Activated naive CD4-positive, alpha-beta T cell treated with anti-CD3 and anti-CD28 coated beads for 36 hours (primary cell): ENCODE measurements around the gene GARS1. TPM values are rescaled to one million over a fixed set of nuclear protein-coding genes. Genes with fewer than 3 reads are reported as not detected.

Experiments
- CTCF ChIA-PET: fragments of 350-600 bp; sonication (Branson Sonifier 250); formaldehyde crosslinking; loops from one replicate; lab custom pipeline; 2021; ENCODE audit warnings: antibody characterized with exemption; lab: Charles Lee
- DNase-seq: peaks from one replicate; pipeline ENCODE4 v3.0.0-alpha.2; 2020
- H3K27ac Mint-ChIP-seq: one replicate; pipeline ENCODE4 v1.8.0; 2021; ENCODE audit warnings: mild to moderate bottlenecking, mixed read lengths
- H3K27me3 Mint-ChIP-seq: one replicate; pipeline ENCODE4 v1.8.0; 2021; ENCODE audit warnings: low read depth, mixed read lengths
- H3K36me3 Mint-ChIP-seq: one replicate; pipeline ENCODE4 v1.8.0; 2021; ENCODE audit warnings: low read depth, mixed read lengths
- H3K4me1 Mint-ChIP-seq: one replicate; pipeline ENCODE4 v1.8.0; 2021; ENCODE audit warnings: low read depth, mixed read lengths
- H3K4me3 Mint-ChIP-seq: one replicate; pipeline ENCODE4 v1.8.0; 2021; ENCODE audit warnings: mild to moderate bottlenecking, moderate library complexity, mixed read lengths
- H3K9me3 Mint-ChIP-seq: one replicate; pipeline ENCODE4 v1.8.0; 2021; ENCODE audit warnings: mixed read lengths
- intact Hi-C: fragments of 100-400 bp; cut with micrococcal nuclease; formaldehyde crosslinking; loops from one replicate; pipeline ENCODE4 v1.15.1; 2023
- total RNA-seq, 2 experiments: library from RNA; stranded (reverse); gene quantifications; one replicate each; pipeline ENCODE4 v1.2.3, GENCODE V29; 2021

The GARS1 gene
- total RNA-seq, 2 experiments from 2014 or later: 367 to 385 TPM

GRCh38 chr7:30661926-30662325 is 67.2 kb downstream of the GARS1 start:
- Mint-ChIP-seq H3K9me3 (no peaks in the 10 kb centered on the region), H3K27ac (no peak overlapping the region), H3K36me3 (no peaks in the 10 kb centered on the region), H3K4me3 (no peak overlapping the region), H3K4me1 (no peaks in the 10 kb centered on the region), H3K27me3 (no peaks in the 10 kb centered on the region)
- intact Hi-C loops: no loop called here
- DNase-seq: no peak
- CTCF ChIA-PET: interaction anchor here (0.6 to 2.9 kb wide), 3 partner anchors 38 to 494 kb away, joined by 3 to 19 read pairs (median 7); no protein-coding TSS in a partner anchor

DNA sequence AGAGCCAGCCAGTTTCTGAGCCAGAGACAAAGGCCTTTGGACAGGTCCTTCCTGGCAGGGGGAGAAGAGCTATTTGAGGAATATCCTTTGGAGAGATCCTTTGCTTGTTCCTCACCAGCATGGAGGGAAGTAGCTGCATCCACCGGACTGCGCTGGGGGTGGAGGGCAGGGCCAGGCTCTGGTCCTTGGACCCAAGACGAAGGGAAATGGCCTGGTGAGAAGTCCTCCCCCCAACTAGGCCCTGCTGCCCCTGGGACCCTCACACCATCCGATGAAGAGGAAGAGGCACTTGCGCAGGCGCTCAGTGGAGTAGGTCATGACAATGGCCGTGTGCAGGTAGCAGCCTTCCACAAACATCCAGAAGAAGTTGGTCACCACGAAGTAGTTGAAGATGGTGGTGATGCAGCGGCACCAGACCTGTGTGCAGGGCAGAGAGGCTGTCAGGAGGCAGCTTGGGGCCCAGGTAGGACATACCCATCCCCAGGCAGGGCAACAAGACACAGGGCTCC is 67.8 kb downstream of the GARS1 start:
- Mint-ChIP-seq H3K27me3 (no peaks in the 10 kb centered on the region), H3K36me3 (no peaks in the 10 kb centered on the region), H3K27ac (no peak overlapping the region), H3K4me3 (no peak overlapping the region), H3K9me3 (no peaks in the 10 kb centered on the region), H3K4me1 (no peaks in the 10 kb centered on the region)
- CTCF ChIA-PET: interaction anchor here (0.7 to 2.9 kb wide), 5 partner anchors 9 to 98 kb away, joined by 3 to 19 read pairs (median 6); no protein-coding TSS in a partner anchor
- intact Hi-C loops: no loop called here
- no peak for DNase-seq

- no peak for DNase-seq
- intact Hi-C loops: no loop called here
- Mint-ChIP-seq H3K4me3 (no peak overlapping the region), H3K4me1 (no peaks in the 10 kb centered on the region), H3K9me3 (no peaks in the 10 kb centered on the region), H3K27me3 (no peaks in the 10 kb centered on the region), H3K27ac (no peak overlapping the region), H3K36me3 (no peaks in the 10 kb centered on the region)
- CTCF ChIA-PET: interaction anchor here (1.1 to 2.9 kb wide), 6 partner anchors 8 to 99 kb away, joined by 3 to 19 read pairs (median 4); partner anchors contain the start of gene CRHR2
Observed at GRCh38 chr7:30663414-30663813, 68.7 kb downstream of the GARS1 start.

DNA sequence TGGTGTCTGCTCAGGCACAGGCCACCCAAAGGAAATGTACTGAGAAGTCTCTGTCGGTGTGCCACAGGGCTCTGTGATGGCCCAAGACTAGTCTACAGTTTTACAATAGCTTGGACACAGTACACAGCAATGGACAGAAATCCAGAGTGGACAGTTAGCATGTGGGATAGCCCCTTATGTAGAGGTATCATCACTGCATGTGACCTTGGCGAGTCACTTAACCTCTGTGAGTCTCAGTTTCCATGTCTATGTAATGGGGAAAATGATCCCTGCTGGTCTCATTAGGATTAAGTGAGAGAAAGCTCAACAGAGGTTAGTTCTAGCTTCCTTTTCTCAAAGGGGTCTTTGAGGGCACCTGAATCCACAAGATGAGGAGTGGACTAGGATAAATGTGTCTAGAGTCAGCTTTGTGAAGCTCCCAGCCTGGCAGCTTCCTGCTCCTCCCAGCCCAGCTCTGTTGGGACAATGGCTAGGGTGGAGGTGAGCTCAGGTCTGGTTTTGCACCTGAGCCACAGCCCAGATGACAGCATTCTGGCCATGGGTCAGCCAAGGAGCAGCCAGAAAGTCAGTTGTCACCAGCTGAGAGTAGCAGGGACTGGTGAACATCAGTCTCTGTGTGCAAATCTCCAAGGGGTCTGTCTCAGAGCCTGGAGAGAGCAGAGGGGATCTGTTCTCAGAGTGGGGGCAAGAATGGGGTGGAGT is 69.7 kb downstream of the GARS1 start:
- no peak overlapping the region for H3K4me3 Mint-ChIP-seq
- CTCF ChIA-PET: interaction anchor here (0.5 to 2.9 kb wide), 5 partner anchors 19 to 99 kb away, joined by 3 to 19 read pairs (median 6); partner anchors contain the start of gene CRHR2
- H3K9me3 Mint-ChIP-seq: no peaks in the 10 kb centered on the region
- H3K27ac Mint-ChIP-seq: no peak overlapping the region
- no peak for DNase-seq
- no peaks in the 10 kb centered on the region for H3K36me3 Mint-ChIP-seq
- intact Hi-C loops: no loop called here
- no peaks in the 10 kb centered on the region for H3K27me3 Mint-ChIP-seq
- H3K4me1 Mint-ChIP-seq: no peaks in the 10 kb centered on the region

- H3K4me1 Mint-ChIP-seq: no peaks in the 10 kb centered on the region
- H3K27me3 Mint-ChIP-seq: no peaks in the 10 kb centered on the region
- intact Hi-C loops: no loop called here
- no peaks in the 10 kb centered on the region for H3K9me3 Mint-ChIP-seq
- no peak overlapping the region for H3K27ac Mint-ChIP-seq
- DNase-seq: no peak
- no peak overlapping the region for H3K4me3 Mint-ChIP-seq
- CTCF ChIA-PET: interaction anchor here (0.5 to 1.3 kb wide), 2 partner anchors 27 to 45 kb away, joined by 3 read pairs; no protein-coding TSS in a partner anchor
- H3K36me3 Mint-ChIP-seq: no peaks in the 10 kb centered on the region
Observed at GRCh38 chr7:30665043-30665442, 70.4 kb downstream of the GARS1 start.

DNA sequence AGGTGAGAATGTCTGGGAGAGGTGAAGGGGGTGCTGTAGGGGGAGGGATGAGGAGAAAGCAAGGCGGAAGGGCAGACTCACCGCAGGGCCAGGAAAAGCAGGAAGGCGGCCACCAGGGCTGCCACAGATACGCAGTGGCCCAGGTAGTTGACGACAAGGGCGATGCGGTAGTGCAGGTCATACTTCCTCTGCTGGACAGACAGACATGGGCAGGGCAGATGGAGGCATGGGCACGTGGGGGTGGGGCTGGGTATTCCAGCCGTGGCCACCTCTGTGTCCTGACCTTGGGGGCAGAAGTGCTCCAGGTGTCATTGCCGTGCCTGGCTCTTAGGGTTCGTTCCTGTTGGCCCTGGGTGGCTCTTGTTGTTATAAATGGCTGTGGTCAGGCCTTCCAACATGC is 70.8 kb downstream of the GARS1 start:
- H3K27ac Mint-ChIP-seq: no peak overlapping the region
- DNase-seq: no peak

GRCh38 chr7:30667172-30667571 is 72.5 kb downstream of the GARS1 start:
- Mint-ChIP-seq H3K27ac (no peak overlapping the region), H3K4me1 (no peaks in the 10 kb centered on the region), H3K9me3 (no peaks in the 10 kb centered on the region), H3K4me3 (no peak overlapping the region), H3K27me3 (peaks cover 2% of the 10 kb centered on the region), H3K36me3 (no peaks in the 10 kb centered on the region)
- intact Hi-C loops: no loop called here
- DNase-seq: no peak
- CTCF ChIA-PET: interaction anchor here (1.4 to 2.3 kb wide), 2 partner anchors 16 to 72 kb away, joined by 3 to 6 read pairs; partner anchors contain the start of gene CRHR2

More for the DNA sequence above, 70.8 kb downstream of the GARS1 start:
- H3K4me1 Mint-ChIP-seq: no peaks in the 10 kb centered on the region
- CTCF ChIA-PET: no interaction called here
- intact Hi-C loops: no loop called here
- no peak overlapping the region for H3K4me3 Mint-ChIP-seq
- H3K27me3 Mint-ChIP-seq: no peaks in the 10 kb centered on the region
- no peaks in the 10 kb centered on the region for H3K9me3 Mint-ChIP-seq
- H3K36me3 Mint-ChIP-seq: no peaks in the 10 kb centered on the region

DNA sequence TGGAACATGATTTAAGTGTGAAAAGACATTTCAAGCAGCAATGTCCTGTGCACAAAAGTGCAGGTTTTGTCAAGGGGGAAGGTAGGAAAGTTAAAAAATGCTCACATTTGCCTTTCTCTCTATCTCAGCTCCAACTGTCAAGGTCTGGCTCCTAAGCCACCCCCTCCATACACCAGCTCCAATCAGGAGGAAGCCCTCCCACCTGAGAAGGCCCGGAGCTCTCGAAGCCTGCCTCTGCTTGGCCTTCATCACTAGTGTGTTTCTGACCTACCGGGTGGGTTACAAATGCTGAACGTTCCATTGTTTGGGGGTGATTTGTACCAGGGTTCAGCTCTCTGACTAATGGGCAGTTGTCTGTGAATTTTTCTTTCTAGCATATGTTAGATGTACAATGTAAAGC is 73.4 kb downstream of the GARS1 start:
- no peak for DNase-seq
- Mint-ChIP-seq H3K4me3 (no peak overlapping the region), H3K9me3 (no peaks in the 10 kb centered on the region), H3K4me1 (no peaks in the 10 kb centered on the region), H3K27me3 (peaks cover 2% of the 10 kb centered on the region), H3K36me3 (no peaks in the 10 kb centered on the region), H3K27ac (no peak overlapping the region)
- intact Hi-C loops: no loop called here
- CTCF ChIA-PET: interaction anchor here (1.0 to 2.3 kb wide), 3 partner anchors 15 to 72 kb away, joined by 3 to 6 read pairs (median 3); partner anchors contain the start of gene CRHR2

DNA sequence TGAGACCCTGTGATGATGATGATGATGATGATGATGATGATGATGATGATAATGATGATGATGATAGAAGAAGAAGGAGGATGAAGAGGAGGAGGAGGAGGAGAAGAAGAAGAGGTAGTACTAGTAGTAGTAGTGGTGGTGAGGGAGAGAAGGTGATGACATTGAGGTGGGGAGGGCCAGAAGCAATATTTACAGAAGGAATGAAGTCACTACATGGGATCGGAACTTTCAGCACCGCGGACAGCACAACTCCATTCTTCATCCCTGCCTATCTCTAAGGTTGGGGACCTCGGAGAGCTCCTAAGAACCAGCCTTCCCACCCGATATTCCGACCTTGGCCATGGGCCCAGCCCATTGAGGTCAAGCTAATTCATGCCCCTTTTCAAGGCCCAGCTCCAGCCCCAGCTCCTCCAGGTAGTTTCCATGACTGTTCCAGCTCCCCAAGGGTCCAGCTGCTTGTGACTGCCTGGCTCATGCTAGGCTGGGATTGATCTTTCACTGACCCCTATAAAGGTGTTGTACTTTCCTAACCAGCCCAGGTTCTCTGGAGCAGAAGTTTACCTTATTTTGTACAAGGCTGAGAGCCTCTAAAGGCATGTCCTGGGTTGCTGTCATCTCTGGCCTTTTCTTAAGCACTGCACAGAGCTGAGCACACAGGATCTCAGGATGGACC is 77.3 kb downstream of the GARS1 start:
- Mint-ChIP-seq H3K4me3 (no peak overlapping the region), H3K27ac (no peak overlapping the region), H3K27me3 (peaks cover 9% of the 10 kb centered on the region), H3K9me3 (no peaks in the 10 kb centered on the region), H3K36me3 (no peaks in the 10 kb centered on the region), H3K4me1 (no peaks in the 10 kb centered on the region)
- CTCF ChIA-PET: interaction anchor here (1.0 kb wide), 1 partner anchor 9 kb away, joined by 3 read pairs; no protein-coding TSS in a partner anchor
- intact Hi-C loops: no loop called here
- peak; percentile 59 for DNase-seq

DNA sequence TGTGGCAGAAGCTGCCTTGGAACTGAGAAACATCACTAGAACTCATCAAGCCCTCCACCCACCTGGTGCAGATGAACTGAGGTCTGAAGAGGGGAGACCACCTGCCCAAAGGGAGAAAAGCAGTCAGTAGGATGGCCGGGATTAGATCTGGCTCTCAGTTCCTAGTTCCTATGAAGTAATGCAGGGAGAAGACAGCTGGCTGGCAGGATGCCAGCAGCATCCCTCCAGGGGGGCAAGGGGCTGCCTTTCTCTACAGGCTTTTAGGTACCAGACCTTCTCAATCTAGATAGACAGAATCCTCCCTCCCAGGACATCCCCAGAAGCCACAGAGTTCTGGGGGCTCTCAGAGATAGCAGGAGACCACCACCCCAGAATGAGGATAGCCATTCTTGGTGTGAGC is 79.7 kb downstream of the GARS1 start:
- intact Hi-C loops: no loop called here
- CTCF ChIA-PET: interaction anchor here (1.2 kb wide), 1 partner anchor 8 kb away, joined by 3 read pairs; the partner anchor contains the start of gene CRHR2
- no peak overlapping the region for H3K4me3 Mint-ChIP-seq
- no peaks in the 10 kb centered on the region for H3K36me3 Mint-ChIP-seq
- H3K27ac Mint-ChIP-seq: no peak overlapping the region
- DNase-seq: no peak
- H3K27me3 Mint-ChIP-seq: peaks cover 22% of the 10 kb centered on the region
- H3K4me1 Mint-ChIP-seq: no peaks in the 10 kb centered on the region
- H3K9me3 Mint-ChIP-seq: no peaks in the 10 kb centered on the region

DNA sequence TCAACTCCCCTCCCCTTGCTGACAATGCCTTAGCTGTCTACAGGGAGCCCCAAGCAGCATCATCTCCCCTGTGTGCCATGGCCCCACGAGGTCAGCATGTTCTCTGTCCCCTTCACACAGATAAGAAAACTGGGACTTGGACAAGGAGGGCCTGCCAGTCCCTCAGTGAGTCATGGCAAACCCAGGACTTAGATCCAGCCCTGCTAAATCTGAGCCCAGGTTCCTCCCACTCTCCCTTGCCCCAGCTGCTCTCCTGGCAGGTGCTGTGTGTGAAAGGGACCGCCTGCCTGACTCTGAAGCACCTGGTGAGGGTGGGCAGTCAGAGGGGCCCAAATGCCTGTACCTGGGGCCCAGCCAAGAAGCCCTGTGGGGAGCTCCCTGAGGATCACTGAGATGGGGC is 80.2 kb downstream of the GARS1 start:
- intact Hi-C loops: no loop called here
- DNase-seq: no peak
- CTCF ChIA-PET: interaction anchor here (1.2 kb wide), 1 partner anchor 65 kb away, joined by 4 read pairs; no protein-coding TSS in a partner anchor
- Mint-ChIP-seq H3K4me3 (no peak overlapping the region), H3K27ac (no peak overlapping the region), H3K27me3 (peaks cover 26% of the 10 kb centered on the region), H3K9me3 (no peaks in the 10 kb centered on the region), H3K4me1 (no peaks in the 10 kb centered on the region), H3K36me3 (no peaks in the 10 kb centered on the region)

GRCh38 chr7:30678805-30679204 is 84.1 kb downstream of the GARS1 start:
- CTCF ChIA-PET: interaction anchor here (0.7 to 2.2 kb wide), 2 partner anchors 59 to 61 kb away, joined by 3 to 10 read pairs; no protein-coding TSS in a partner anchor

More at GRCh38 chr7:30678805-30679204, 84.1 kb downstream of the GARS1 start:
- intact Hi-C loops: no loop called here
- Mint-ChIP-seq H3K4me1 (peaks cover 5% of the 10 kb centered on the region), H3K9me3 (no peaks in the 10 kb centered on the region), H3K27ac (no peak overlapping the region), H3K27me3 (peaks cover 57% of the 10 kb centered on the region), H3K4me3 (no peak overlapping the region), H3K36me3 (no peaks in the 10 kb centered on the region)
- DNase-seq: no peak
